GM18505 (cell line): ENCODE data around the gene ZNF138.
"Not testable (repeated sequence)": the region's sequence is repeated elsewhere in the genome, so short reads cannot be mapped to it uniquely, and the experiment has no call there.

Experiments
- ATAC-seq: cut with Tn5 transposase; IDR thresholded peaks from one replicate; pipeline ENCODE4 v1.9.1; 2021; ENCODE audit not compliant: unreplicated experiment
- POLR2A ChIP-seq: IDR thresholded peaks from 4 replicates; pipeline ENCODE4 v1.6.1; 2011; ENCODE audit warnings: borderline replicate concordance; ENCODE audit not compliant: insufficient read depth, insufficient read length; ENCODE audit errors: extremely low read depth

ZNF138 gene

GRCh38 chr7:64794171-64794844, at the start of gene ZNF138:
Gene ZNF138 (plus strand): TSS chr7:64794428. CDS start chr7:64794569, 141 bp downstream.
- TF ChIP-seq POLR2A = peak; percentile 81
- peak; percentile 100 for ATAC-seq

GRCh38 chr7:64744680-64745079, 49.5 kb upstream of the ZNF138 start:
- no peak for ATAC-seq

GRCh38 chr7:64747802-64748201, 46.4 kb upstream of the ZNF138 start:
- TF ChIP-seq POLR2A = no peak
- no peak for ATAC-seq

More at GRCh38 chr7:64744680-64745079, 49.5 kb upstream of the ZNF138 start:
- no peak for TF ChIP-seq POLR2A

- no peak for ATAC-seq
- TF ChIP-seq POLR2A = no peak
Observed at GRCh38 chr7:64753032-64753431, 41.2 kb upstream of the ZNF138 start.

- TF ChIP-seq POLR2A = no peak
- no peak for ATAC-seq
Observed at GRCh38 chr7:64755865-64756264, 38.4 kb upstream of the ZNF138 start.

- TF ChIP-seq POLR2A = no peak
- ATAC-seq = no peak
Observed at GRCh38 chr7:64758151-64758550, 36.1 kb upstream of the ZNF138 start.

- TF ChIP-seq POLR2A = no peak
- no peak for ATAC-seq
Observed at GRCh38 chr7:64768824-64769223, 25.4 kb upstream of the ZNF138 start.

GRCh38 chr7:64774204-64774842, 19.9 kb upstream of the ZNF138 start:
- TF ChIP-seq POLR2A = no peak
- no peak for ATAC-seq

GRCh38 chr7:64775289-64775688, 18.9 kb upstream of the ZNF138 start:
- ATAC-seq = no peak
- TF ChIP-seq POLR2A = no peak

- ATAC-seq = not testable (repeated sequence)
Observed at GRCh38 chr7:64784842-64785241, 9.4 kb upstream of the ZNF138 start.

- no peak for ATAC-seq
- TF ChIP-seq POLR2A = no peak
Observed at GRCh38 chr7:64787295-64787694, 6.9 kb upstream of the ZNF138 start.

GRCh38 chr7:64789241-64789640, 5.0 kb upstream of the ZNF138 start:
- ATAC-seq = not testable (repeated sequence)

- no peak for TF ChIP-seq POLR2A
- ATAC-seq = no peak
Observed at GRCh38 chr7:64793106-64793755, 997 bp upstream of the ZNF138 start.

GRCh38 chr7:64795176-64795575, 948 bp downstream of the ZNF138 start:
- TF ChIP-seq POLR2A = no peak
- no peak for ATAC-seq

GRCh38 chr7:64799169-64799568, 4.9 kb downstream of the ZNF138 start:
- ATAC-seq = not testable (repeated sequence)

GRCh38 chr7:64802699-64803098, 8.5 kb downstream of the ZNF138 start:
- TF ChIP-seq POLR2A = no peak
- ATAC-seq = no peak
